GM12891 (cell line): Measurements from ENCODE around the gene PRDM1.

Source experiments
- POLR2A ChIP-seq: IDR thresholded peaks from 2 replicates; pipeline ENCODE4 v1.6.1; 2011; ENCODE audit warnings: low read depth, low read length, control low read depth
- POLR2AphosphoS5 ChIP-seq: IDR thresholded peaks from 2 replicates; pipeline ENCODE4 v1.6.1; 2011; ENCODE audit warnings: low read depth, low read length, control low read depth
- TAF1 ChIP-seq: IDR thresholded peaks from 2 replicates; pipeline ENCODE4 v1.6.1; 2011; ENCODE audit warnings: low read depth, low read length, control low read depth

GRCh38 chr6:106097411-106098231 is 11.5 kb downstream of the PRDM1 start:
- TF ChIP-seq POLR2A (no peak), POLR2AphosphoS5 (no peak), TAF1 (no peak)
